ENCODE data around the gene SPRN. TPM values are rescaled to one million over a fixed set of nuclear protein-coding genes. Genes with fewer than 3 reads are reported as not detected.
A peak's percentile ranks its signal among the peaks of the same experiment; 100 is the strongest.

Gene SPRN
- total and polyA plus RNA-seq, 12 donors, result 0.10 to 1.8 (median 0.60) TPM; not detected in 3

DNA sequence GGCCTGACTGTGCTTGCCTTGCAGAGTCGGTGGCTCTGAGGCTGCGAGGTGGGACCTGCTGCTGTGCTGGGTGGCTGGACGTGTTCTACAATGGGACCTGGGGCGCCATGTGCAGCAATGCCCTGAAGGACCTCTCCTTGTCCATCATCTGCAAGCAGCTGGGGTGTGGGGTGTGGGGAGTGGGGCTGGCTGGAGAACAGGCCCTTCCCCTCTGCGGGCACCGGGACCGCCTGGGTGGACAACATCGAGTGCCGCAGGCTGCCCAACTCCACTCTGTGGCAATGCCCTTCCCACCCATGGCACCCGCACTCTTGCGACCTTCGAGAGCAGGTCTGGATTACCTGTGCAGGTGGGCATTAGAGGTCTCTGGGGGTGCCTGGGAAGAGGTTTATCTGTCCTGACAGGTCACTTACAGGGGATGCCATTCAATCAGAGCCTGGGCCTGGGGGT, 40.2 kb upstream of the SPRN start:
- no peak overlapping the region for H3K27ac ChIP-seq
- H3K4me1 ChIP-seq (replicated peaks in 1 of 2), result no peaks in the 10 kb centered on the region
- H3K36me3 ChIP-seq (replicated peaks in 1 of 2), result no peaks in the 10 kb centered on the region
- peak in 1 of 7 donors; percentile 35 for DNase-seq
- TF ChIP-seq CTCF (IDR thresholded peaks at IDR 0.05) (no peak), POLR2A (IDR thresholded peaks at IDR 0.05) (no peak)
- H3K9me3 ChIP-seq (replicated peaks in 1 of 3), result no peaks in the 10 kb centered on the region
- H3K4me3 ChIP-seq, result no peak overlapping the region
- intact Hi-C loops (cut with DNase I), result no loop called here
- H3K27me3 ChIP-seq, result no peaks in the 10 kb centered on the region
- 88 to 96% (median 93%) methylated on average over 5 to 12 of the region's 12 CpGs for whole genome bisulfite sequencing, 4 donors

GRCh38 chr10:133462512-133463305, 38.3 kb upstream of the SPRN start:
- no peak overlapping the region for H3K27ac ChIP-seq
- no peak for DNase-seq
- TF ChIP-seq POLR2A (IDR thresholded peaks at IDR 0.05) (no peak), CTCF (IDR thresholded peaks at IDR 0.05) (no peak)

GRCh38 chr10:133461841-133462240, 37.4 kb upstream of the SPRN start:
- TF ChIP-seq CTCF (IDR thresholded peaks at IDR 0.05) (no peak), POLR2A (IDR thresholded peaks at IDR 0.05) (no peak)
- H3K4me1 ChIP-seq (replicated peaks in 1 of 2), result no peaks in the 10 kb centered on the region
- no peak overlapping the region for H3K27ac ChIP-seq
- WGBS, 4 donors, result 78 to 87% (median 80%) methylated on average over 3 to 8 of the region's 8 CpGs
- H3K9me3 ChIP-seq (replicated peaks in 1 of 3), result no peaks in the 10 kb centered on the region
- no peak overlapping the region for H3K4me3 ChIP-seq
- no peaks in the 10 kb centered on the region for H3K27me3 ChIP-seq
- intact Hi-C loops (cut with DNase I), result no loop called here
- no peak for DNase-seq
- H3K36me3 ChIP-seq (replicated peaks in 1 of 2), result no peaks in the 10 kb centered on the region

More at GRCh38 chr10:133462512-133463305, 38.3 kb upstream of the SPRN start:
- WGBS, 4 donors, result 84 to 91% (median 88%) methylated on average over 8 to 10 of the region's 10 CpGs
- H3K27me3 ChIP-seq, result no peaks in the 10 kb centered on the region
- H3K36me3 ChIP-seq (replicated peaks in 1 of 2), result no peaks in the 10 kb centered on the region
- H3K4me1 ChIP-seq (replicated peaks in 1 of 2), result no peaks in the 10 kb centered on the region
- no peaks in the 10 kb centered on the region for H3K9me3 ChIP-seq (replicated peaks in 1 of 3)
- H3K4me3 ChIP-seq, result no peak overlapping the region
- intact Hi-C loops (cut with DNase I), result no loop called here

- Histone ChIP-seq H3K4me1 (replicated peaks in 1 of 2) (no peaks in the 10 kb centered on the region), H3K27ac (no peak overlapping the region), H3K27me3 (no peaks in the 10 kb centered on the region), H3K4me3 (no peak overlapping the region), H3K36me3 (replicated peaks in 1 of 2) (no peaks in the 10 kb centered on the region), H3K9me3 (replicated peaks in 1 of 3) (no peaks in the 10 kb centered on the region)
- intact Hi-C loops (cut with DNase I), result no loop called here
- WGBS, 4 donors, result 89 to 98% (median 92%) methylated on average over 5 to 7 of the region's 7 CpGs
- no peak for TF ChIP-seq CTCF (IDR thresholded peaks at IDR 0.05)
- TF ChIP-seq POLR2A (IDR thresholded peaks at IDR 0.05), result no peak
- DNase-seq, result peak in 1 of 7 donors; percentile 5
These were observed 36.6 kb upstream of the SPRN start for GRCh38 chr10:133461027-133461426.
